GM18873 (cell line): Measurements from ENCODE around the gene SLC28A1.

Source experiments
- ATAC-seq: cut with Tn5 transposase; IDR thresholded peaks from one replicate; pipeline ENCODE4 v1.9.1; 2021; ENCODE audit warnings: mild to moderate bottlenecking, moderate library complexity, moderate number of reproducible peaks; ENCODE audit not compliant: unreplicated experiment, low FRiP score

SLC28A1 gene

GRCh38 chr15:84934942-84935729 lies 50.7 kb downstream of the SLC28A1 start:
- no peak for ATAC-seq

DNA sequence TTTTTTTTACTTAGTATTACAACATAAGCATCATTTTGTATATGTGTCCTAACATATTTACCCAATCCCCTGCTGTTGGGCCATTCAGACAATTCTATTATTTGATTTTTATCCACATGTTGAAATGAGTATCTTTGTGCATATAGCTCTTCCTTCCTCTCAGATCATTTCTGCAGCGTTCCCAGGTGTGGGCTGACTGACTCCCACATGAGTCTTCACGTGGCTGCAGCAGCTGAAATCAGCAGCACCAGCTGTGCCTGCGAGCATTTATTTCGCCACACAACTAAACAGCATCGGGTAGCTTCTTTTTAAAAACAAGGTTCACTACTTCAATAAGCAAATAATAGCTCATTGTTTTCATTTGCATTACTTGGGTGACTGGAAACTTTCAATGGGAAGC lies 52.7 kb downstream of the SLC28A1 start:
- ATAC-seq, result no peak

GRCh38 chr15:84938726-84939125 lies 54.3 kb downstream of the SLC28A1 start:
- ATAC-seq, result no peak

GRCh38 chr15:84940399-84940798 lies 55.9 kb downstream of the SLC28A1 start:
- ATAC-seq, result no peak

GRCh38 chr15:84942456-84942855 lies 58.0 kb downstream of the SLC28A1 start:
- no peak for ATAC-seq

DNA sequence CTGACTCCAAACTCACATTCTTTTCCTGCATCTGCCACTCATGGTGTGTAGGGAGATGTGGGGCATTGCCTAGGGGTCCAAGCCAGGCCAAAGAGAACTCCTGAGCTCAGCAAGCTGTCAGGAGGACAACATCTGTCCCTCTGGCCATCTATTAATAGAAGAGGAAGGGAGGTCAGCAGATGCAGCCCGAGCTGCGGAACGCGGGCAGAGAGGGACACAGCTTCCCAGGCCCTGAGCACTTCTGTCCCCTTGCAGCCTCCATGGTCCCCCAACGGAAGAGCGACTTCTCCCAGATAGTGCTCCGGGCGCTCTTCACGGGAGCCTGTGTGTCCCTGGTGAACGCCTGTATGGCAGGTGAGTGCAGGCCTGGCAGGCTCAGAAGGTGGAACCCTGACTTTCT lies 59.8 kb downstream of the SLC28A1 start:
- no peak for ATAC-seq

- no peak for ATAC-seq
Measured at GRCh38 chr15:84944861-84945260, 60.4 kb downstream of the SLC28A1 start.

DNA sequence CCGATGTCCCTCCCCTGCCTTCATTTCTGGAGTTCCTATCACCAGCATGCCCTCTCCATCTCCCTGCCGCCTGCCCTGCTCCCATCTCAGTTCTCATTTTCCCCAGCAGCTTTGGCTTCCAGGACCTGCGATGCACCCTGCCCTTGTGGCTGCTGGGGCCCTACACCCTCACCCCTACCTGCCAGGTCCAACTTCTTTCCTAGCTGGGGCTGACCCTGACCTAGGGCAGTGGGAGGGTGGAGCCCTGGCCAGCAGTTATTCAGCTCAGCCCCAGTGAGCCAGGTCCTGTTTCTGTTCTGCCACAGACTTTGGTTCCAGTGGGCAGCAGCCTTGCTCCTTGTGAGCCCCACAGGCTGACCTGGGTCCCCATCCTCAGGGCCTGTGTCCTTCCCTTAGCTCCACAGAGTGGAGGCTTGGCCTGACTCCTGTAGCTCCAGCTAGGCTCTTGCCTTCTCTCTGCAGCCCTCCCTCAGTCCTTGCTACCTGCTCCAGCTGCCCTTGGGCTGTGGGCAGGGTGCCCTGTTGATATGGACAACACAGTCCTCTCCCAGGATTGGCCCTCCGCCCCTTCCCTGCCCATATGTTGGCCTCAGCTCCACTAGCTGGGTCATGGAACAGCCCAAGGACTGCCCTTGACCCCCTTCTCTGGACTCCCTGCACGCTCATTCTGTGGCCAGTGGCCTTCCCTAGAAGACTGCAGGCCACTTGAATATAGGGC lies 62.5 kb downstream of the SLC28A1 start:
- ATAC-seq, result no peak

DNA sequence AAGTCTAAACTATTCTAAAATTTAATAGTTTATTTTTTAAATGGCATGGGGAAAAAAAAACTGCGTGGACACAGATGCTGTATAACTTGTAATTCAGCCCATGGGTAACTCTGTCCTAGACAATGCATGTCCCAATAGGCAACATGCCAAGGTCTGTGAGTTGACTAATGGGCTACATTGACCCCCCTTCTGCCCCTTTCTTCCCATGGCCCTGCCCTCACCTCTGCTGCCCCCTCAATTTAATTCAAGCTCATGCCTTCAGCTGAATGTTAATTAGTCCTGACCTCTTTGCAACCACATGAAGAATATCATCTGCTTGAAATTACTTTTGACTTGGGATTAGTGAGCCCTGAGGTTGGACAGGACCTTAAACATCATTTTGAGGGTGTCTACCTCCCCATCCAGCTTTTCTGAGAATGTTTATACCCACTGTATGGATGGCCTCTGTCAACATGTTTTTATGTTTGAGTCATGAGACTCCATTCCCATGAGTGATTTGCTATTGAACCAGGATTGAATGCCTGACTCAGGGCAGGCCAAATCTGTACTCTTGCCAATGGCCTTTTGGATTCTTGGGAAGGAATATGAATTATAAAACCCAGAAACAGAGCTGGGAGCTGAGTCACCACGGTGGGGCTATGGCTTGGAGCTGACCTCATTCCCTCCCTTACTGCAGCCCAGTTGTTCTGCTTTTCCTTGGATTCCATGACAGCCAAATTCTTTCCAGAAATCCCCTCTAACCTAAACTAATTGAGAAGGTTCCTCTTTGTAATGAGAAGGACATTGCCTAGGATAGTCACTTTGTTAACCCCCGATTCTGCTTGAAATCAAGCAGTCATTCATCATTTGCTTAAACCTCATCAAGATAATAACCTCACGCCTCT lies 63.7 kb downstream of the SLC28A1 start:
- ATAC-seq, result no peak

DNA sequence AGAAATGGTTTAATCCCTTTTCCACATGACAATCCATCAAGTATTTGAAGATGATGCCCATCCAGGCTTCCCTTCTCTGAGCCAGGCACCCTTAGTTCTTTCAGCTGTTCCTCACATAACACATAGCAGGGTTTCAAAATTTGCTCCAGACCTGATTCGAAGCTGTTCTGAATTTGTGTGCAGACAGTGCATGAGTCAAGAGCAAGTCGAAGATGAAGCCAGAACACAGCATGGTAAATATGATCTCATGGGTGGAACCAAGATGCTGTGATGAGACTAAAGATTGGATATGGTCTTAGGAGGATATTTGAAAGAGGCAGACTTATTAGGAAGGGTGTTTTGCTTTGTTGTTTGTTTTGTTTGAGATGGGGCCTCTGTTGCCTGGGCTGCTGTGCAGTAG lies 64.6 kb downstream of the SLC28A1 start:
- ATAC-seq, result no peak

DNA sequence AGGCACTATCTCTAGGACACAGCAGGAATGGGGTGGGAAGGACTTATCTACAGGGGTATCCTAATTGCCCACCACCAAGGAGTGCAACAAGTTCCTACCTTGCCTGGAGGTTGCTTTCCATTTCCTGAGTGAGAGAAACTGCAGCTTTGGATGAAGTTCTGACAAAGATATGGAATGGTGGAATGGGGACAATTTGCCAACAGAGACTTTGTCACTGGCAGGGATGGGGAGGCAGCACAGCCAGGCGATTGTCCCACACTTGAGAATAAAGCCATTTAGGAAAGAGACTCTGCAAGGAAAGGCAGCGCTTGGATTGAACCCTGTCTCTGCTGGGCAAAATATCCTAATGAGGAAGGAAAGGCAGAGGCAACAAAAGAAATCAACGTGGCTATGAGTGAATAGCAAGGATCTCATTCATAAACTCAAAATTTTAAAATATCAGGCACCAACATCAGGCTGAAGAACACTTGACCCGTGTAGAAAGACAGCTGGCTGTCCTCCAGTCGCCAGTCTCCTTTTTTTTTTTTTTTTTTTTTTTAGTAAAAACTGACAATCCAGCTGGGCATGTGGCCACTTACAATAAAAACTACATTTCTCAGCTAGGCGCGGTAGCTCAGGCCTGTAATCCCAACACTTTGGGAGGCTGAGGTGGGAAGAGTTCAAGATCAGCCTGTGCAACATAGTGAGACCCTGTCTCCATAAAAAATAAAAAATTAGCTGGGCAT lies 65.5 kb downstream of the SLC28A1 start:
- no peak for ATAC-seq

DNA sequence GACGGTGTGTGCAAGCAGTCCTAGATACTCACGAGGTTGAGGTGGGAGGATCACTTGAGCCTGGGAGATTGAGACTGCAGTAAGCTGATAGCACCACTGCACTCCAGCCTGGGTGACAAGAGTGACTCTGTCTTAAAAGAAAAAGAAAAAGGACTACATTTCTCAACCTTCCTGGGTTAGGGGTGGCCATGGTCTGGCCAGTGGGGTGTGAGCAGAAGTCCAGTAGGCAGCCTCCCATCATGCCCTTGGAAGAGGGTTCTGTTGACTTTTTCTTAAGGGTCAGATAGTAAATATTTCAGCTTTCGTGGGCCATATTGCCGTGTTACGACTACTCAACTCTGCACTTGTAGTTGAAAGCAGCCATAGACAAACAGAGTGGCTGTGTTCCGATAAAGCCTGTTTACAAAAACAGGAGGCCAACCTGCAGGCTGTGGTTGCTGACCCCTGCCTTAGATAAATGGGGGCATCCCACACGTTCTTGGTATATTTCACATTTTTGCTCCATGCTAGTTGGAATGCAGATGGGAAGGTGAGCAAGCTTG lies 66.2 kb downstream of the SLC28A1 start:
- no peak for ATAC-seq

DNA sequence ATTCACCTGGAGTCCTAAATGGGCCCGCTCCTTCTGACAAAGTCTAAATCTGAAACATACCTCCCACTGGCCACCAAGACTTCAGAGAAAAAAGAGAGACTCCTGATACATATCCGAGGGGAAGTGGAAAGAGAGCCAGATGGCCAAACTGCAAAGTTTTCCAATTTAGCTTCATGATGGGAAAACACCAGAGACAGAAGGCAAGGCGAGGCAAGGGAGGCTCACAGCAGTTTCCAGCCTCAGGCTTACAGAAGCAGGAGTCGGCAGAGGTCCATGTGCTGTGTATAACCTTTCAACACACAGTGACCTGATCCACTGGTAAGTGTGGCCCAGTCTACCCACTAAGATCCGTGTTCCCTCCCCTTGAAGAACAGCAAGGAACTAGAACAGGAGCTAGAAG lies 67.3 kb downstream of the SLC28A1 start:
- ATAC-seq, result no peak

DNA sequence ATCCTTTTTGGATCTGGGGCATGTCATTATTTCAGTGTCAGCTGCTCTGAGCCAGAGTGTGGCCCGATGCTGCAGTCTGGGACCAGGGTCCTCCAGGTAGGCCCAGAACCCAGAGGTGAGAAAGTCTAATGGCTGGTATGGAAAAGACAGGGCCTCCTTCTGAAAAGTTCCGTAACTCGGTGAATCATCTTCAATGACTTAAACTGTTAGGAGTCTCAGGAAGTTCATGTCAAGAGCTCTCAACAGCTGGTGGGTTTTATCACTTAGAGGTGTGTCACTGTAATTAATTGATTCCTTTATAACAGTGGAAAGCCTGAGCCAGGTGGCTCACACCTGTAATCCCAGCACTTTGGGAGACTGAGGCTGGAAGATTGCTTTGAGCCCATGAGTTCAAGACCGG lies 68.7 kb downstream of the SLC28A1 start:
- ATAC-seq, result no peak

GRCh38 chr15:84953726-84954125 lies 69.3 kb downstream of the SLC28A1 start:
- ATAC-seq, result no peak

DNA sequence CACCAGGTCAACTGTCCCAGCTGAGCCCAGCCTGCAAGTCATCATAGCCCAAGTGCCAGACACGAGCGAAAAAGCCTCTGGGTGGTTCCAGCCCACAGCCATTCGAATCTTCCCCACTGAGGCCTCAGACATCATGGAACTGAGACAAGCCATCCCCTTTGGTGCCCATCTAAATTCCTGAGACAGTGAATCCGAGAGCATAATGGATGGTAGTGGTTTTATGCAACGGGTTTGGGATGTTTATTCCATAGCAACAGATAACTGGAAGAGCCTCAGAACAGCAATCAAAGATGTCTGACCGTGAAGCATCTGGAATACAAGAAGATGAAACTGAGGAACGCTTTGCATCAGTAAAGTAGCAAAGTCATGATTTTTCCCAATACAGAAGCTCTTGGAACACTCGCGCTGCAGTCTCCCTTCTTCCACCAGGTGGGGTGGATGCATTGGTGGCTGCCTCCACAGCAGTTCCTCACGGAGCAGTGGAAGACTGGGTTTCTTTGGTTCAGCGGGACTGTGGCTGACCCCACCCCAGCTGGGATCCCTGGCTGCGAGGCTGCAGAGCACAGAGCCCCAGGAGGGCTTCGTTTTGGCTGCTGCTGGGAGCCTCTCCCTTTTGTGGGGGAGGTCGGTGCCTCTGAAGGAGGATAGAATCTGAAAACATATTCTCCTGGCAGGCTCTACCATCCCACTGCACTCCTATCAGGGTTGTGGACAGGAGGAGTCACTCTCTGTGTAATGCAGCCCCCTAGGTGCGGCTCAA lies 70.8 kb downstream of the SLC28A1 start:
- no peak for ATAC-seq

DNA sequence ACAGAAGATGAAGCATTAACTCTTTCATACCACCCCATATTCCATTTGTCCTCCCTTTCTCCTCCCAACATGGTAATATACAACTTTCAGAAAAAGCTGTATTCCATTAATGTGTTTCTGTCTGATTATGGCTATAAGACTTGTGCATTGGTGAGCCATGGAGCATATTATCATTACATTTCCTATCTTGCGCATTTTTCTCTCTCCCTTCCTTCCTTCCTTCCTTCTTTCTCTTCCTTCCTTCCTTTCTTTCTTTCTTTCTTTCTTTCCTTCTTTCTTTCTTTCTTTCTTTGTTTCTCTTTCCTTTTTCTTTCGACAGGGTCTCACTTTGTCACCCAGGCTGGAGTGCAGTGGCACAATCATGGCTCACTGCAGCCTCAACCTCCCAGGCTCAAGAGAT lies 71.7 kb downstream of the SLC28A1 start:
- ATAC-seq, result no peak

DNA sequence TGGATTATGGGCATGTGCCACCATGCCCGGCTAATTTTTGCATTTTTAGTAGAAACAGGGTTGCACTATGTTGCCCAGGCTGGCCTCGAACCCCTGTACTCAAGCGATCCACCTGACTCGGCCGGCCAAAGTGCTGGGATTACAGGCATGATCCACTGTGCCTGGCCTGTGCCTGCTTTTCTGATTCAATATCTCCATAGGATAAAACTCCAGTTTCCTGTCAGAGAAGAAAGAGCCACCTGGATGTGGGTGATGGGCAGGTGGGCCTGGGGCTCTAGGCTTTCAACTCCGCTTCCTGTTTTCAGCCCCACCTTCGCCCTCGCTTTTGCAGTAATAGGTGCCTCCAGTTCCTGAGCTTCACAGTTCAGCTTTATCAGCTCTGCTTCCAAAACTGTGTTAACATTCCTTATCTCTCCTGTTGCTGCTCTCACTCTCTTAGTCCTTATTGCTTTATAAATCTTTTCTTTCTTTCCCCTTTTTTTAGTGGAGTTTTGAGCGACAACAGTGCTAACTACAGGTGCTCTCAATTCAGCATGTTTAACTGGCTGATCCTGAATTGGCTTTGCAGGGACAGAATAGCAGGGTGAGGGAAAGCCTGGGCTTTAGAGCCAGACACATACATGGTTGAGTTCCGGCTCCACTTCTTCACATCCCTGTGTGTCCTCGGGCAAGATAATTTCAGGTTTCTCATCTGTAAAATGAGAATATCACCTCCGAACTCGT lies 76.1 kb downstream of the SLC28A1 start:
- ATAC-seq, result no peak

DNA sequence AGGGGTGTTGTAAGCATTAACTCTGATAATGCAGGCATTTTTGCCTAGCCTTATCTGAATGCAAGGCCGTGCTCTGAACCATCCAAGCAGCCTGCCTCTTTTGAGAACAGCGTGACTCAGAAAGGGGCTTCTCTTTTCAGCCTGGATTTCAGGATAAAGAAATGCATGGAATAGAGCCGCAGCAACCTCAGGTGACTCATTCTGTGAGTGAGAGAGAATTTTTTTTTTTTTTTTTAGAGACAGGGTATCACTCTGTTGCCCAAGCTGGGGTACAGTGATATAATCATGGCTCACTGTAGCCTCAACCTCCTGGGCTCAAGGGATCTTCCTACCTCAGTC lies 76.6 kb downstream of the SLC28A1 start:
- ATAC-seq, result no peak
